B cell (primary cell): ENCODE data around the gene BMP5. TPM values are rescaled to one million over a fixed set of nuclear protein-coding genes. Genes with fewer than 3 reads are reported as not detected.

Experiments
- ATAC-seq: fragments of 200-7000 bp; cut with Tn5 transposase; one replicate; pipeline ENCODE4 v1.10.0; 2021; ENCODE audit warnings: low read depth, mild to moderate bottlenecking, moderate number of reproducible peaks, moderate library complexity
- CTCF ChIA-PET: fragments of 350-600 bp; sonication (Branson Sonifier 250); formaldehyde crosslinking; loops from one replicate; lab custom pipeline; 2021; ENCODE audit warnings: antibody characterized with exemption, inconsistent platforms; lab: Charles Lee
- POLR2A ChIA-PET: fragments of 350-600 bp; sonication (Branson Sonifier 250); formaldehyde crosslinking; loops from one replicate; lab custom pipeline; 2021; ENCODE audit warnings: antibody characterized with exemption; lab: Charles Lee
- DNase-seq: peaks from one replicate; pipeline ENCODE4 v3.0.0; 2013
- H2AFZ ChIP-seq: 2 replicates; pipeline ENCODE4 v1.6.1; 2012; ENCODE audit warnings: mild to moderate bottlenecking, low read depth, low read length; ENCODE audit not compliant: insufficient read depth, poor library complexity, severe bottlenecking
- H3K27ac ChIP-seq, 2 donors: 1 replicate in 1 of 2; 2 replicates in 1 of 2; pipeline ENCODE4 v1.5.1; 2012 to 2013; ENCODE audit warnings: low read length in 2 of 2, mild to moderate bottlenecking in 2 of 2, moderate library complexity in 1 of 2
- H3K27me3 ChIP-seq, 4 experiments: fragments of 200-600 bp in 1 of 4; sonication (generic) in 1 of 4; replicated peaks in 1 of 4; 1 replicate in 2 of 4; 2 replicates in 2 of 4; pipeline versions ENCODE4 v1.6.1 to v1.7.0; 2013 to 2016; ENCODE audit warnings: low read length in 3 of 4, mild to moderate bottlenecking in 2 of 4, mixed read lengths in 1 of 4, moderate library complexity in 1 of 4; ENCODE audit not compliant: insufficient read depth in 4 of 4, control insufficient read depth in 3 of 4; ENCODE audit errors: control extremely low read depth in 1 of 4
- H3K36me3 ChIP-seq, 2 experiments: replicated peaks in 1 of 2; 1 replicate in 1 of 2; 2 replicates in 1 of 2; pipeline versions ENCODE4 v1.6.1 to v1.7.1; 2013; ENCODE audit warnings: low read length in 1 of 2; ENCODE audit not compliant: insufficient read depth in 2 of 2, control insufficient read depth in 1 of 2; ENCODE audit errors: control extremely low read depth in 1 of 2, extremely low read depth in 1 of 2
- H3K4me1 ChIP-seq, 2 donors: fragments of 200-600 bp in 1 of 2; sonication (generic) in 1 of 2; 1 replicate in 1 of 2; 2 replicates in 1 of 2; pipeline versions ENCODE4 v1.5.1 to v1.6.1; 2013 to 2017; ENCODE audit warnings: low read length in 2 of 2; ENCODE audit not compliant: control insufficient read depth in 2 of 2, insufficient read depth in 2 of 2
- H3K4me2 ChIP-seq: replicated peaks from 2 replicates; pipeline ENCODE3; 2012; ENCODE audit warnings: mild to moderate bottlenecking, low read depth, low read length; ENCODE audit not compliant: poor library complexity, severe bottlenecking
- H3K4me3 ChIP-seq, 5 experiments: fragments of 200-600 bp in 1 of 5; sonication (generic) in 1 of 5; 1 replicate in 3 of 5; 2 replicates in 2 of 5; pipeline versions ENCODE4 v1.5.1 to v1.7.0; 2011 to 2016; ENCODE audit warnings: low read length in 4 of 5, mild to moderate bottlenecking in 4 of 5, low read depth in 2 of 5, control low read depth in 1 of 5, moderate library complexity in 1 of 5; ENCODE audit not compliant: insufficient read depth in 1 of 5; ENCODE audit errors: control extremely low read depth in 1 of 5, extremely low read depth in 1 of 5
- H3K79me2 ChIP-seq: fragments of 200-600 bp; sonication (generic); one replicate; pipeline ENCODE4 v1.6.0; 2016; ENCODE audit warnings: low read length; ENCODE audit not compliant: control insufficient read depth, insufficient read depth
- H3K9ac ChIP-seq: fragments of 200-600 bp; sonication (generic); 2 replicates; pipeline ENCODE4 v1.6.1; 2017; ENCODE audit warnings: mild to moderate bottlenecking, low read length, moderate library complexity
- H3K9me3 ChIP-seq, 3 donors: one replicate each; pipeline versions ENCODE4 v1.6.1 to v1.7.1; 2013; ENCODE audit warnings: low read length in 2 of 3; ENCODE audit not compliant: control insufficient read depth in 2 of 3, insufficient read depth in 1 of 3; ENCODE audit errors: control extremely low read depth in 1 of 3
- H4K20me1 ChIP-seq: 2 replicates; pipeline ENCODE4 v1.6.0; 2012; ENCODE audit warnings: mild to moderate bottlenecking, low read length; ENCODE audit not compliant: insufficient read depth, control insufficient read depth, poor library complexity, severe bottlenecking
- H3K27ac Mint-ChIP-seq: one replicate; pipeline ENCODE4 v1.8.0; 2021; ENCODE audit warnings: mixed read lengths
- H3K27me3 Mint-ChIP-seq: one replicate; pipeline ENCODE4 v1.8.0; 2021; ENCODE audit warnings: mixed read lengths
- H3K4me1 Mint-ChIP-seq: one replicate; pipeline ENCODE4 v1.8.0; 2021; ENCODE audit warnings: mixed read lengths
- H3K4me3 Mint-ChIP-seq: one replicate; pipeline ENCODE4 v1.8.0; 2021; ENCODE audit warnings: mixed read lengths
- H3K9me3 Mint-ChIP-seq: one replicate; pipeline ENCODE4 v1.8.0; 2022; ENCODE audit warnings: mixed read lengths; ENCODE audit not compliant: insufficient read depth
- CTCF ChIP-seq: fragments of 200-600 bp; IDR thresholded peaks from one replicate; pipeline ENCODE4 v1.8.0; 2022; ENCODE audit warnings: antibody characterized with exemption, mild to moderate bottlenecking
- EZH2 ChIP-seq: IDR thresholded peaks from 2 replicates; pipeline ENCODE4 v1.6.1; 2012; ENCODE audit warnings: borderline replicate concordance, low read depth, mild to moderate bottlenecking, moderate library complexity, low read length; ENCODE audit not compliant: insufficient read depth, poor library complexity, severe bottlenecking
- WGBS: methylation state at CpG from one replicate; pipeline ENCODE4 v1.1.5; 2013; ENCODE audit warnings: missing lambda C conversion rate; ENCODE audit not compliant: insufficient coverage; 5-methylcytosine and 5-hydroxymethylcytosine counted together
- intact Hi-C: fragments of 100-400 bp; cut with micrococcal nuclease; formaldehyde crosslinking; loops from one replicate; pipeline ENCODE4 v1.10.0; 2022
- polyA plus RNA-seq: library from polyadenylated mRNA; depleted of rRNA; stranded (reverse); fragments of >200 nt; gene quantifications from 2 replicates; pipeline ENCODE4 v1.2.3, GENCODE V29; 2012
- total RNA-seq, 2 donors: library from RNA; stranded (reverse); fragments of 120-200 nt in 1 of 2; gene quantifications; 1 replicate in 1 of 2; 2 replicates in 1 of 2; pipeline versions ENCODE4 v1.2.3 to v1.2.4, GENCODE V29; 2013 to 2022

Gene BMP5
- total and polyA plus RNA-seq, 2 donors (not counting 1 experiment from before 2014, with no cell fraction given): not detected

- DNase-seq (no peak), ATAC-seq (no peak)
- H3K4me3 ChIP-seq: no peak overlapping the region
- H3K9me3 Mint-ChIP-seq: no peaks in the 10 kb centered on the region
- H3K79me2 ChIP-seq: no peaks in the 10 kb centered on the region
- H3K9me3 ChIP-seq: peaks cover 0 to 3% (median 0%) of the 10 kb centered on the region in 3 donors
- ChIA-PET CTCF (no interaction called here), POLR2A (no interaction called here)
- H2AFZ ChIP-seq: no peak overlapping the region
- H3K4me3 Mint-ChIP-seq: no peak overlapping the region
- H3K27ac Mint-ChIP-seq: no peak overlapping the region
- H3K4me2 ChIP-seq: no peak overlapping the region
- no peaks in the 10 kb centered on the region for H3K27me3 ChIP-seq
- intact Hi-C loops: no loop called here
- no peaks in the 10 kb centered on the region for H3K4me1 Mint-ChIP-seq
- no peak overlapping the region for H3K9ac ChIP-seq
- H3K36me3 ChIP-seq: no peaks in the 10 kb centered on the region
- TF ChIP-seq CTCF (no peak), EZH2 (no peak)
- no peaks in the 10 kb centered on the region for H4K20me1 ChIP-seq
- H3K27me3 Mint-ChIP-seq: no peaks in the 10 kb centered on the region
- H3K27ac ChIP-seq: no peak overlapping the region
- no peaks in the 10 kb centered on the region for H3K4me1 ChIP-seq
- WGBS: no CpG with 5 or more reads among the region's 3 CpGs
These were observed 42.5 kb upstream of the BMP5 start for GRCh38 chr6:55917751-55918415.

- Histone ChIP-seq H2AFZ (no peak overlapping the region), H3K4me1 (no peaks in the 10 kb centered on the region), H3K79me2 (no peaks in the 10 kb centered on the region), H3K27ac (no peak overlapping the region), H3K9ac (no peak overlapping the region), H3K36me3 (no peaks in the 10 kb centered on the region), H3K9me3 (peaks cover 0 to 2% (median 0%) of the 10 kb centered on the region in 3 donors), H3K4me3 (no peak overlapping the region), H3K4me2 (no peak overlapping the region), H4K20me1 (no peaks in the 10 kb centered on the region), H3K27me3 (no peaks in the 10 kb centered on the region)
- intact Hi-C loops: no loop called here
- ChIA-PET CTCF (no interaction called here), POLR2A (no interaction called here)
- no peak for TF ChIP-seq CTCF
- no peak for TF ChIP-seq EZH2
- no peak for ATAC-seq
- no peaks in the 10 kb centered on the region for H3K9me3 Mint-ChIP-seq
- H3K27me3 Mint-ChIP-seq: no peaks in the 10 kb centered on the region
- H3K27ac Mint-ChIP-seq: no peak overlapping the region
- no peaks in the 10 kb centered on the region for H3K4me1 Mint-ChIP-seq
- H3K4me3 Mint-ChIP-seq: no peak overlapping the region
- no peak for DNase-seq
- no CpG with 5 or more reads among the region's 2 CpGs for WGBS
These were observed 40.8 kb upstream of the BMP5 start for GRCh38 chr6:55916188-55916587.
